ENCODE measurements around the gene NPAS3.

DNA sequence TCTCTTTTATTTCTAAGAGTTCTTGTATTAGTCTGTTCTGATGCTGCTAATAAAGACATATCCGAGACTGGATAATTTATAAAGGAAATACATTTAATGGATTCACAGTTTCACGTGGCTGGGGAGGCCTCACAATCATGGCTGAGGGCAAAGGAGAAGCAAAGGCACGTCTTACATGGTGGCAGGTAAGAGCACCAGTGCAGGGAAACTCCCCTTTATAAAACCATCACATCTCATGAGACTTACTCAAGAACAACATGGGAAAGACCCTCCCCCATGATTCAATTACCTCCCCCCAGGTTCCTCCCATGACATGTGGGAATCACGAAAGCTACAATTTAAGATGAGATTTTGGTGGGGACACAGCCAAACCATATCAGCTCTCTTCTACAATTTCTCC lies 503.0 kb downstream of the NPAS3 start:
- no peak for TF ChIP-seq CTCF (IDR thresholded peaks at IDR 0.05)
- no peak for TF ChIP-seq POLR2A (IDR thresholded peaks at IDR 0.05)
- TF ChIP-seq EP300 (IDR thresholded peaks at IDR 0.05) = no peak

Data from tibial nerve (tissue), 4 donors.